ENCODE data around the gene SLIT3.

The SLIT3 gene

DNA sequence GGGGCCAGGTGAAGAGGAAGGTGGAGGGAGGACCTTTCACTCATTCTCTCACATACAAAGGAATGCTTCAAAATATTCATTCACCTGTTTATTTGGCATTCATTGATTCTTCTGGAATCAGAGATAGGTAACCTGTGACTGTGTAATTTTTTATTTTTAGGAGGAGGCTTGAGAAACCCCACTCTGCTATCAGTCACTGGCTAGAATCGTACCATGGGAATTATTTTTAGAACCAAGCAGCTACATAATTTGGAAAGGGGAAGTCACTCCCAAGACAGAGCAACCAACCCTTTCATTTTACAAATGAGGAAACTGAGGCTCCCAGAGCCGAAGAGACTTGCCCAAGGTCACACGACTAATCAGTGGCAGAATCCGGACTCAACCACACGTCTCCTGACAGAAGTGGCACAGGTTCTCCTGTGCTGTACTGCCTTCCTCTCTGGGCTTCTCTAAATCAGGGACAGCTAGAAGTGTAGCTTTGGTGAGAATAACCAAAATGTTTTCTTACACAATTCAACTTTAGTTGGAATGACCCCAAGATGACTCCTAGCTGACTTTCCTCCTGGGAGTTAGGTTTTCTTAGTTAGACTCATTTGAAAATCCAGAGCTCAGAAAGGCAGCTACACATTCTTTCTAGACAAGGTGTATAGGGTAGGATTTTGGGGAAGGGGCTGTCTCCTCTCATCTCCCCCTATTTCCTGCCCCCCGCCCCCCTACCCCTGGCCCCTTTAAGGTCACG, 457.5 kb downstream of the SLIT3 start:
- DNase-seq, result no peak

DNA sequence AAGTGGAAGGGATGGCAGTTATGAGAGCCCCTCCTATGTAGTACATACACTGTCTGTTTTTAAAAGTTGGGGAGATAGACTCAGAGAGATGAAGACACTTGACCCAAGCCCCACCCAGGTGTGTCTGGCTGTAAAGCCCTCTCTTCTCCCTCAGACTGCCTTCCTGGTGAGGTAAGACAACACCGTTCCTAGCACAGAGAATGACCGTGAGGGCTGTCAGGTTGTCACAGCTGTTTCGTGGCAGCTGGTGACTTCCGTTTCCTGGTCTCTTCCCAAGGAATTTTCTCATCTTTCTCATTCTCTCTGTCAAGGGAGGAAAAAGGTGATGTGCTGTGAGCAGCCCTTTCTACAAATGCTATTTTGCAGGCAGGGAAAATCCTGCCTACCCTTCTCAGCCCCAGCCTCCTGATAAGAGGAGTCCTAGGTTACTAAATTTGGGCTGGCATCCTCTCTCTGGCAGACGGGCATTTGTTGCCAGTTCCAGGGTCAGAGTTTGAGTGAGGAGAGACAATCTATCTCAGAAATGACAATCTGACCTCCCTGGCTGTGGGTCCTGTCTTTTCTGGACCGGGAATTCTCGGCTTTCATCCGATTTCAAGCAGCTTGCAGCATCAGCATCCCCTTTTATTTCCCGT, 458.3 kb downstream of the SLIT3 start:
- no peak for DNase-seq

DNA sequence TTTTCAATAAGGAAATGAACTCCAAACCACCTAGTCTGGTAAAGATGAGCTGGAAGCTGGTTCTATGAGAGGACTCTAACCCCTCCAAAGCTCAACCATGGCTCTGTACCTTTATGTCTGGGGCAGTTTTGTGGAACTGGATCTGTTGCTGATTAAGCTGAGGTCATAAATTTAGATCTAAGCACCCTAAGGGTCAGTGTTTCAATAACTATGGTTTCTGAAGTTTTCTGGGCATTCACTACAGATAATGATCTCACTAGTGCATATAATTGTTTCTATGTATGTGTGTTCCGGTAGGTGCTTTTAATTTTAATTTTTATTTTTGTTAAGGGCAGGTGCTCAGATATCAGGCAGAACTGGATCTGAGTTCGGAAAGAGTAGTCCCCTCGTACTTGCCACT, 463.1 kb downstream of the SLIT3 start:
- DNase-seq, result no peak

DNA sequence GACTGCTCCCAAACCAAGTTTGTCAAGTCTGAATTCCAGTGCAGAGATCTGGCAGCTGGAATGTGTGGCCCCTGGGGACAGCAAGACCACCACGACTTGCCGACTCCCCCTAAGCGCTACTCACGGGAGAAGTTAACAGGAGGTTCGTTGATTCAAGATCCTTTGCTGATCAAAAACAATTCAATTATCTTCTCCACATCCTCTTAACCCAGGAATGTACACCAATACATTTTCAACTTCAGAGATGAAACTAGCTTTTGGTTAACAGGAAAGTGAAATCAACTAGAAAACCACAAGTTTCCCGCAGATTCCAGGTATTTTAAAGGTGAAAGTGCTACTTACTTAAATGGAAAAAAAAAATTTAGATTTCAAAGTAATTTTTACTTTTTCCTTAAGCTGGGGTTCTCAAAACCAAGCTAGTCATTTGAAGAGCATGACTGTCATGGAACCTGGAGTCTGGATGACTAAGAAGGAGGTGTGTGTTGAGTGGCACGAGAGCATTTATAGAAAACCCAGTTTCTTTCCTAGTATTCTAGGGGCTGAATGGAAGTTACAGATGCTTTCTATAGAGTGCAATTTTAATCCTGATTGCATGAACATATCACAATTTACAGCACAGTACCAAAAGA, 464.2 kb downstream of the SLIT3 start:
- DNase-seq, result no peak

DNA sequence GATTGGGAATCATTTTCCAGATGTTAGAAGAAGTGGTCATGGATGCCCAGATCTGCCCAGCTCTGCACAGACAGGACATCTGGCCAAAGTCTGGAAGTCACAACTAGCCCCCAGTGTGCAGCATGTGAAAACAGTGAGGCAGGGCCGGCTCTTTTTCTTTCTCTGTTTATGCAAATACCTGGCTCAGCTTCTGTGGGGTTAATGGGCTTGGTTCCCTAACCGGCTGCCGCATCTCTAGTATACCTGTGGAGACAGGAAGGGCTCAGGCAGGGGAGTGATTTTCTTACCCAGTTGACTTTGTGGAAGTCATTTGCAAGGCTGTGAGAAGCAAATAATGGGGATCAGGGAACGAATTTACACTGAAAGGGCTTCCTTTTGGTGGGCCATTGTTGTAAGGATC, 467.0 kb downstream of the SLIT3 start:
- no peak for DNase-seq

DNA sequence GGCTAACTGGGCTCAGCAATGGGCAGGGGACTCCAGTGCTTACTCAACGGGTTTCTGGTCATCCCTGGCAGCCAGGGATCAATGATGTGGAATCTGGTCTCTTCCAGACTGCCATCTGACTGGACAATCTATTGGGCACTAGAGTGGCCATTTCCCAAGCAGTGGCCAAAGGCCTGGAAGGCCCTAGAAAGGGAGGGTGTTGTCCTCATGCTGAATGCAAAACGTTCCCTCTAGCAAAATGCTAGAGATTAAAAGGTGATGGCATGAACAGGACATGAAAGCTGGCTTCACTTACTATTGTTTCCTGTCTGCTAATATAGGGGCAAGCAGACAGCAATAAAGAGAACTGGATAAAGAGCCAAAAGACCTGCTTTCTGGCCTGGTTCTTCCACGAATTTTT, 467.6 kb downstream of the SLIT3 start:
- no peak for DNase-seq

DNA sequence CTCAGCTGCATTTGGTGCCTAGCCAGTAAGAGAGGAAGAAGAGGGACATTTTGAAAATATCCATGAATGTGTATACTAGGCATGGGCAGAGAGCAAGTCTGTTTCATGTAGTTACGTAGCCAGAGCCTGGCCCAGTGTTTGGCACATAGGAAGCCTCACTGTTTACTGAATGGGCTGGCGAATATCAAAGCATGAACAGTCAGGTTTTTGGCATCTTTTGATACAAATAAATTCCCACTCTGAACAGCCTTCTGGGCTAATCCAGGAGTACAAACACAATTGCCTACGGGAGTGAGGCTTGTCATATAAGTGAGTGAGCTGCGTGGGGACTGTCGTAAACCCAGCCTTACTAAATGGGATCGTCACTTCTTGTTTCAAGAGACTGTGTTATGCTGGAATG, 468.6 kb downstream of the SLIT3 start:
- DNase-seq, result no peak

DNA sequence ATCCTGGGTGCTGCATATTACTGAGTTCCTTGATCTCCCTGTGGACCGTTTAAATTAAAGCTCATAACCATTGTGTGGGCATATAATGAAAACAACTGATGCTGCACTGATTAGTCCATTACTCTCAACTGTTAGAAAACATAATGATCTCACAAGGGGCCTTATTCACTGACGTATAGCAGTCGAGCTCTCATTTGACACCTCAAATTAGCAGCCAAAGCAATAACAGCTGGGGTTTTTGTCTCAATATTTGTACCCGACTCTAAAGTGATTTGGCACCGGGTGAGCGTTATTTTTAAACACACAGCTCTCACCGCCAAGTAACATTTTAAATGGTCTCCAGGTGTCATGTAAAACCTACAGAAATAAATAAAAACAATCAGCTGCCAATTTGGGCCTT, 469.6 kb downstream of the SLIT3 start:
- no peak for DNase-seq

DNA sequence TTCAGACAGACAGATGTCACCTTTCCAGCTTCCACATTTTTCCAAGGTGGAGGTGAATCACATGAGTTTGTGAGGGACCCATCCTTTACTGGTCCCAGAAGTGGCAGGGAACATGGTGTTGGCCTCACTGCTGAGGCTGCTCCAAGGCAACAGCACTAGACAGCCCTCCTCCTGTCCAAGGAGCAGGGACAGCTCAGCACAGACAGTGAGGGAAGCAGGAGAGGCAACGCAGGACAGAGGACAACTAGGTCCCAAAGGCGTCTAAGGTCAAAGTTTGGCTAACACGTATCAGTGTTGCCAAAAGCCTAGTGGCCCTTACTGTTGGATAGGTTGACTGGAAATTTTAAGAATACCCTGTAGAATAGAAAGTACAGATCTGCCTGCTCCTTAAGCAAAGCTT, 470.1 kb downstream of the SLIT3 start:
- no peak for DNase-seq

DNA sequence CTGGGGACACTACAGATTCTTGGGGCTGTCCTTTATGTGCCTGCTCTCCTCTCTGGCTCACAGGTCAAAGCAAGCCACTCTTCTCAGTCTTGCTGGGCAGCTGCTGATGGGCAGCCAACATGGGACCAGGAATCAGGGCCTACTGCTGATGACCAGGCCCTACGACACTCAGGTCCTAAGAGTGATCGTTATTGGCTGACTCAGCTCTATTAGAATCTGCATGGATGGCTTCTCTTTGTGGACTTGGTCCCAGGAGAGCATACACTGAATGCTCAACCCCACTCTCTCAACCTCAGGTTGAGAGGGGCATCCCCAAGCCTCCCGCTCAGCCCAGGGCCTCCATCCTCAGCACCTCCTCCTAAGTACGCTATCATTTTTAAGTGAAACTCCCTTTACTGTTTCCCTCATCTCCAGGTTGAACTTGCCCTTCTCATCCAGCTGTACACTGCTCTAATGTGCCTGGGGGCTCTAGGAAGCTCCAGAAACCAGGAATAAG, 471.0 kb downstream of the SLIT3 start:
- no peak for DNase-seq

DNA sequence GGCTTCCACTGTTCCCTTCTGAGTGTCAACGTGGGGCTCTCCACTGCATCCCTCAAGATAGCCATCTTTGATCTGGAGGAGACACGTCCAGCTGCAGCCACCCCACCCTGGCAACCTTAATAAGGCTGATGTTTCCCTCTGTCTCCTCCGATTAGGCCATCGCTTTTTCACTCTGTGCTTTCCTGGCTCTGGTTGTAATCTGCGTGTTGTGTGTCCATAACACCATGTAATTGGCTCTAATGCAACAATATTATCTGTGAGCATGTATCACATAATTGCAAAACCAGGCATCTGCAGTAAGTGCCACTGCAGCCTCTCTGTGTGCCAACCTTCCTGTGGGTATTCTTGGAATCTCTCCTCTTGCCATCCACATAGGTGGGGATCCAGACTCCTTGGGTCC, 471.9 kb downstream of the SLIT3 start:
- no peak for DNase-seq

DNA sequence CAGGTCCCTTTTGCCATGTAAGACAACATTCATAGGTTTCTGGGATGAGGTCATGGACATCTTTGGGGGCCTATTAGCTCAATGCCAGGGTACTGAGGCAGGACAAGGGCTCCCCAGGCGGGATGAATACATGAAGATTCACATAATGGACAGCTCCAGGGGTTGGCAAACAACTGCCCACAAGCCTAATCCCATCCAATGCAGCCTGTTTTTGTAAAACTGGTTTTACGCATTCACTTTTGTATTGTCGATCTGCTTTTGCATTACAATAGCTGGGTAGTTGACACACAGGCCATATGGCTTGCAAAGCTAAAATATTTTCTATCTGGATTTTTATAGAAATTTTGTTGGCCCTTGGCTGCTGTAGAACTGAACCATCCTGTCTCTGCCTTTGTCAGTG, 473.3 kb downstream of the SLIT3 start:
- DNase-seq, result no peak

DNA sequence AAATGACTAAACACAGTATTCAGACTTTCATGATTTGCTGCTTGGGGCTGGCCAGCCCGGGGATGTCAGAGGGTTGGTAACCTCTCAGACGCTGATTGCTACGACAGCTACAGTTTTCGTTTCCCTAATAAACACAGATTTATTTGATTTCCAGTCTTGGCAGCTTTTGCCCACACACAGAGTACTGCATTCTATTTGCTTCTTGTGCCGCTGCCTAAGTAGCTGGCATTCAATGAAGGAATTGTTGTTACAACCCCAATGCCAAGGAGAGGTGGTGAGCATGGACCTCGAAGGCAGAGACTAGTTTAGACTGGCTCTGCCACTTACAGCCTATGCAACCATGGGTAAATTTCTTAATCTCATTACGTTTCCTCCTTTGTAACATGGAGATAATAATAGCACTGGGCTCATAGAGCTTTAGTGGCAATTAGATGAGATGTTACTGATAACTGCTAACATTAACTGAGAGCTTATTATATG, 474.7 kb downstream of the SLIT3 start:
- no peak for DNase-seq

DNA sequence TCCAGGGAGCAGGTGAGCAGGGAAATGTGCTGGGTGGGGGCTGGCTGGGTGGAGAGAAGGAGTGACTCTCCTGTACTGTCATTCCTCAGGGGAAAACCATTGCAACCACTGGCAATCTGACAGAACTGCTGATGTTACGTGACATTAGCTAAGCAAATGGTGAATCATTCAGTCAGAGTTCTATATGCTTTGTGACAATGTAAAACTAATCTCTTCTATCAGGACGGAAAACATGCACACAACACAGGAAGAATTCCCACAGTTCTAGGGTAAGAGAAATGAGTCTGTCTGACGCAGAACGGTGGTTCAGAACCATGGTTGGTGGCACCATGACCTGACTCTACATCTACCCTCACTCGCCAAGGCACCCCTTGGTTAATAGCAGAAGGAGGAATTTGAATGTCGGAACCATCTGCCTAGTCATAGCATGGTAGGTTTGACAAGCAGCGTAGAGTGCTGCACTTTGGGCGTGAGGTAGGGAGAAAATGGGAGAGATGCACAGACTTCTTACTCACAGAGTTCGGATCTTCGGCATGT, 478.1 kb downstream of the SLIT3 start:
- no peak for DNase-seq

DNA sequence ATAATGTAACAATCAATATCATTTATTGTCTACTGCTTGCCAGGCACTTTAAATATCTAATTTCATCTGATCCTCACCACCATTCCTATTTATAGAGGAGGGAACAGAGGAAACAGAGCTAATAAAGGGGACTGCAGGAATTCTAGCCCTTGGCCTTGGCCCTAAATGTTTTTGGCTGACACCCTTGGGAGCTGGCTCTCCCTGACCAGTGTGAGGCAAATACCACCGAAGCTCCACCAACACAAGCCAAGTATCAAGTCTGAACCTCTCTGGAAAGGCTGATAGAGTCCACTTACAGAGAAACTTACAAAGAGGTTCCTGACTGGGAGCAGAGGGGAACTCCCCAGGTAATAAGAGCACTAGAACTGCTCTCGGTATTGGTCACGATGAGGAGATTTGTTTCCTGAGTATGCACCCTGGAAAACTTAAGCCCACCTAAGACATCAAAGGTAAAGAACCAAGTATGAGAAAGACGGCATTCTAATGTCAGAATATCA, 478.6 kb downstream of the SLIT3 start:
- no peak for DNase-seq

DNA sequence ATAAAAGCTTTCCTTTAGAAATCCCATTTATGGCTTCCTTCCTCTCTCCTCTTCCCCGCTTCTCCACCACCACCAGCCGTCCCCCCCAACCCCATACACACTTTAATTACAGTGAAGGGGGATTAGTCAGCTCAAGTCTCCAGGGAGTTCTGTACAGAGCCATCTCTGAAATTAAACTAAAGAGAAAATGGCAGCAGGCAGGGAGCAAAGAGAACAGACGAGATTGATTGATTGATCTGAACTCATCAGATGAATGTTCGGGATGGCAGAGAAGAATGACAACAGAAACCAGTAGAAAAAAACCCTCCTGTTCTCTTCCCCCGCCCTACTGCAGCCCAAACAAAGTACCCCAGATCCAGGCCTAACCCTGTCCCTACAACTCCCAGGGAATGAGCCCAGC, 480.1 kb downstream of the SLIT3 start:
- DNase-seq, result no peak

DNA sequence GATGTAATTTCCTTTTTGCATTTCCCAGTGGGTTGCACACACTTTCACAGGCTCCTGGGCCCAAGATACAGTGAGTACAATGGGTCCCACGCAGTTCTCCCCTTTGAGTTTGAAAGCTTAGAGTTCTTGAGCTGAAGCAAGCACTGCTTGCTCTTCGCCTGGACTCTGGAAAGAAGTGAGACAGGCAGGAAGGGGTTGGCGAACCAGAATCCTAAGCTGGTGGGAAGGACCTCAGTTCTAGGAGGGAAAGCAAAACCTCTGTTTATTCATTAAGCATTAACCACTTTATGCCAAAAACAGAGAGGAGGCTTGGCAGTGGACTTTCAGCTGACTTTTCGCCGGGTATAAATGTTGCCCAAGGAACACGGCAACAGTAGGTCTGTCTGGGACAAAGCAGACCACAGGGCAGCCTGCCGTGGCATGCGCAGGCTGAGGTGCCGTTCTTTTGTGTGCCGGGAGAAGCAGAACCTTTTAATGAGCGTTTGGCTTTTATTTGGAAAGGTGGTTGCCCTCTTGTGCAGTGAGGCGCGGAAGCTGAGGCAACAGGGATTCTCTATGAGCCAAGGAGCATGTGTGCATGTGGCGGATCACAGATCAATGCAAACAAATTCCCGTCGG, 481.8 kb downstream of the SLIT3 start:
- no peak for DNase-seq

DNA sequence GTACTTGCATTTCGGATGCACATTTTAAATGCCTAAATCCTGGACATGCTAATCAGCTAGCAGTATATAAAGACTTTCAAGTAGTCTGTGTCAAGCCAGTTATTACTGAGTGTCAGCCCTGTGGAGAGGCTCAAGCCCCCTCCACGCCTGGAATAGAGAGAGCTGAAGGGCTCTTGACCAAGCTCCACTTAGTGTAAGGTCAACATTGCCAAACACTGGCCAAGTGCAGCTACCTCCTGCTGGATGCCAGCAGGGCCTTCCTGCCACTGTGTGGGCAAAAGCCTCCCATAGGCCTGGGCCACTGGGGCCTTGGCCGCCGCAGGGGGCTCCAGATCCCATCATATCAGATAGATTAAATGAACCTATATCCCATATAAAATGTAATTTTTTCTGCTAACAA, 482.4 kb downstream of the SLIT3 start:
- DNase-seq, result peak; percentile 67

DNA sequence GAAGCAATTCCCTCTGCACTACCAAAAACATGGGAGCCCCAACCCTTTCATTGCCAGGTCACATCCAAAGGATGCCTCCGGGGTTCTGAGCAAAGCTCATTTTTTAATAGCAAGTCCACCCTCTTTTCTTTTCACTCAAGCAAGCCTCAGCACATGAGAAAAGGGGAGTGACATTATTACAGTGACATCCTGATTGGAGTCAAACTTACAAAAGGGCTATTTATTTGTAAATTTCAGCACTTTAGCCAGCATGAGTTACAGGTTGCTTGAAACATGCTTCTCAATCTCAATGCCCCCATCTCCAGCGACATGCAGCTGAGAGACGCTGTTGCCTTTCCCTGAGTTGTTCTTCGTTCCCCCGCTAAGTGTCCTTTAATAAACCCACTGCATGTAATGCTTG, 483.3 kb downstream of the SLIT3 start:
- DNase-seq, result no peak

DNA sequence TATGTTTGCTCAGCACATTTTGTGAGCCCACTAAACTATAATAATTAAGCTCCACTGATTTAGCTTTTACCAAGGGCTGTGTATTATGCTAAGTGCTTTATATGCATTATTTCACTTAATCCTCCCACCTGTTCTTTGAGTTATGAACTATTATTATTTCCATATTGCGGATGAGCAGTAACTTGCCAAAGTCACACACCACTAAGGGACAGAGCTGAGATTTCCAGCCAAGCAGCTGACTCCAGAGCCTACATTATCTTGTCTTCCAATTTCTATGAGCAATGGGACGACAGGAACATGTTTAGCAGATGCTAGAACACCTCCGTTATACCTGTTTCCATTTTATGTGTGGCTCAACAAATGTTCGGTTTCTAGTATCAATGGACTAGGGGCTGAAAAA, 484.3 kb downstream of the SLIT3 start:
- no peak for DNase-seq

DNA sequence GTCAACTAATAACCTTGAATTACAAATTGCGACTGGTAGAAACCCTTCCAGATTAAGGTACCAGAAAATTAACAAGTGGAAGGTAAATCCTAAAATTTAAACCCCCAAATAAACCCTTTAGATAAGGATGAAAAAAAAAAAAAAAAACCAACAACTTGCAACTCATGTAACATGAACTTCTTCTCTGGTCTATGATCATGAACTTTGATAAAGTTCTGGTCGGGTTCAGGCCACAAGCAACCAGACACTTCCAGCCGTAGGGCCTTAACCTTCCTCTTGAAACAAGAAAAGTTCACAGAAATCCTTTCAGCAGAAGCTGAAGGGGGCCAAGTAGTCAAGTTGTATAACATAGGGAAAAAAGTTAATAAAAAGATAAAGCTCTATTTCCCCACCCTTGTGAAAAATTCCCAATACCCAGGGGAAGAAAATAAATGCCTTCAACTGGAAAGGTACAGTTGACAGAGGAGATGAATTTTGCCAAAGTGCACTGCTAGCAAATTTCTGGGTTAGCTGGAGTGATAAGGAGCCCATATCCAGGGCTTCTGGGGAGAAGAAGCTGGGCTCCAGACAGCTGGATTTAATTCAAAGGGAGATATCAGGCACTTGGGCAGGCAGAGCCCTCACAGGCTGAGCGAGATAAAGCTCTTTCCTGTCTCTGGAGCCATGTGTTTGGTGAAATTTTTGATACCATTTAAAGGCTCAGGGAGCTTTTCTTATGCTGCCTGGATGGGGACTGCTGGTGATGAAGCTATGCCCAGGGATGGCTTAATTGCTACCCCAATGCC, 487.6 kb downstream of the SLIT3 start:
- no peak for DNase-seq

DNA sequence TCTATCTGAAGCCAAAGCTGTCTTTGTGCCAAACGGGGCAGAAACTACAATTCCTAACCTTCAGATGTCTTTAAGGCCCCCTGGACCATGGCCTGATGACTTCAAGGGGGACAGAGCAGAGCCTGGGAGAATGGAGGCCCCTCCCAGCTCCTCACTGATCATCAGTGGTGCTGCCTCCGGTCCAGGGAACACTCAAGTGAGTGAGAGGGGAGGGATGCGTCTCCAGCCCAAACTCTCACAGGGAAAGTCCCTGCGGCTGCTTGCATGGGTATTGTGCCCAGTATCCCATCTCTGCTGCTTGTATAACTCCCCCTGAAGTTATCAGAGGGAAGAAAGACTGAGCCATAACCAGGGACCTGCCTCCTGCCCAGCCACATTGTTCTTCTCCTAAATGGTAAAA, 490.3 kb downstream of the SLIT3 start:
- no peak for DNase-seq
